Raji (cell line): ENCODE results near the gene TMEM132A.
A peak's percentile ranks its signal among the peaks of the same experiment; 100 is the strongest.

ENCODE experiments used
- POLR2A ChIP-seq: IDR thresholded peaks from 2 replicates; pipeline ENCODE4 v1.6.1; 2011; ENCODE audit warnings: low read depth, low read length, control low read depth; ENCODE audit not compliant: insufficient read depth

The TMEM132A gene

DNA sequence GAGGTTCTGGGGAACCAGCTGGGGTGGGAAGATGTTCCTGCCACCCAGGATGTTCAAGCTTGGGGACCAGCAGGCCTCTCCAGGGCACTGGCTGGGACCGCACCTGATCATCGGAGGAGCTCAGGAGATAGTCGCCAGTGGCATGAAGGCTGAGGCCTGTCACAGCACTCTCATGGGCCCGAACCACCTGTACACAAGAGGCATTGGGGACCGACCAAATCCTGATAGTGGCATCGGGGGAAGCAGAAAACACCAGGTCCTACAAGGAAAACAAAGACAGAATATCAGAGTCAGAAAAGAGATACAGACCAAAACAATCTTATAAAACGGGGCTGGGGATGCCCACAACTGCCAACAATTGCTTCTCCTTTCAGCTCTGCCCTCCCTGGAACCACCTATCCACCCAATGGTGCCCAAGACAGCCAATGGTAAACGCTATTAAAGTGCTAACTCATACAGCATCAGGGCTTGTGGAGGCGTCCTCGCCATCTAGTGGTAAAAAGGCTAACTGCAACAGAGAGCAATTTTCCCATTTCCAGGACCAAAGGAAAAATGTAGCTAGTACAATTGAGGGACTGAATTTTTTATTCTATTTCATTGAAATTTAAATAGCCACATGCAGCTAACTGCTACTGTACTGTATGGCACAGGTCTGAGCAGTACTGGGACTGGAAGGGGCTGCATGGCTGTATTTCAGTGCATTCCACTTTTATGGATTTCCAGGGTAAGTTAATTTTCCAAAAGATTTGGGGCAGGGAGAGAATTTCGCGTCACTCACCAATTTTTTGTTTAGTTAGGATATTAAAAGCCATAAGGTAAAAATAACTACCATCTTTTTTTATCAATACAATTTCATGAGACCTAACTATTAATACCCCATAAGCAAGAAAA lies 25.0 kb upstream of the TMEM132A start:
- TF ChIP-seq POLR2A, result no peak

- no peak for TF ChIP-seq POLR2A
These were observed 24.3 kb upstream of the TMEM132A start for GRCh38 chr11:60899977-60900376.

- TF ChIP-seq POLR2A, result no peak
These were observed 23.4 kb upstream of the TMEM132A start for GRCh38 chr11:60900673-60901404.

- TF ChIP-seq POLR2A, result no peak
These were observed 21.6 kb upstream of the TMEM132A start for GRCh38 chr11:60902625-60903024.

DNA sequence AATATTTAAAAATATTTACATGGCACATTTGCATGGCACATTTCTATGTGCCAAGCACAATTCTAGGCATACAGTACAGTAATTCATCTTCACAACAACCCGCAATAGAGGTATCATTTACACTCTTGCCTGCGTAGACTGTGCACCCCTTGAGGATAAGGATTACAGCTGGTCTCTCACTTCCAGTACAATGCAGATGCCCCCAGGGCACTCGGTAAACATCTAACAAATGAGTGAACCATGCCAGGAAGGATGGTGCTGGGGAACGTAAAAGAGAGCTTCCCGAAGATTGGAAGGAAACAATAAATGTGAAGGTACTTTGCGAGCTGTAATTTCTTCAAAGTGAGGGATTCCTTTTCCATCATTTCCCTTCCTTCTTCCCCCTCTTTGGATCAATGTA lies 19.2 kb upstream of the TMEM132A start:
- TF ChIP-seq POLR2A, result no peak

DNA sequence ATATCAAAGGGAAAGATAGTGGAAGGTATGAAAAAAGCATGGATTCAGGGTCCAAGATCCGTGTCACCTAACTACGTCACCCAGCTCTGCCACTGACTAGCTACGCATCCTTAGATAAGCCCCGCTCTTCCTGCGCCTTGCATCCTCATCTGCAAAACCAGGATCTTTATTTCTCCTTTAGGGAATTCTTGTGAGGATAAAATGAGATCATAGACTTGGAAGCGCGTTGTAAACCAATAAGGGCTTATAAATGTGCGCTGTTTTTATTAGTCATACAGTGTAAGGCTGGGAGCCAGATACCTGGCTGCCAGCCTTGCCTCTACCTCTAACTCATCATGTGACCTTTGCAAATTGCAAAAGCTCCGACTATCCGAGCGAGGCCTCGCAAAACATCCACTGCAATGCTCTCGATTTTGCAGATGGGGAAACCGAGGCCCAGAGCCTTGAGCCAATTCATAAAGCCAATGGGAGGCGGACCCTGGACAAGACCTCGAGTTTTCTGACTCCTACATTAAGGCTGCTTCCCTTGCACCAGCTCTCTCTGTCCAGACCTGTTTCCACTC lies 18.6 kb upstream of the TMEM132A start:
- TF ChIP-seq POLR2A, result no peak

DNA sequence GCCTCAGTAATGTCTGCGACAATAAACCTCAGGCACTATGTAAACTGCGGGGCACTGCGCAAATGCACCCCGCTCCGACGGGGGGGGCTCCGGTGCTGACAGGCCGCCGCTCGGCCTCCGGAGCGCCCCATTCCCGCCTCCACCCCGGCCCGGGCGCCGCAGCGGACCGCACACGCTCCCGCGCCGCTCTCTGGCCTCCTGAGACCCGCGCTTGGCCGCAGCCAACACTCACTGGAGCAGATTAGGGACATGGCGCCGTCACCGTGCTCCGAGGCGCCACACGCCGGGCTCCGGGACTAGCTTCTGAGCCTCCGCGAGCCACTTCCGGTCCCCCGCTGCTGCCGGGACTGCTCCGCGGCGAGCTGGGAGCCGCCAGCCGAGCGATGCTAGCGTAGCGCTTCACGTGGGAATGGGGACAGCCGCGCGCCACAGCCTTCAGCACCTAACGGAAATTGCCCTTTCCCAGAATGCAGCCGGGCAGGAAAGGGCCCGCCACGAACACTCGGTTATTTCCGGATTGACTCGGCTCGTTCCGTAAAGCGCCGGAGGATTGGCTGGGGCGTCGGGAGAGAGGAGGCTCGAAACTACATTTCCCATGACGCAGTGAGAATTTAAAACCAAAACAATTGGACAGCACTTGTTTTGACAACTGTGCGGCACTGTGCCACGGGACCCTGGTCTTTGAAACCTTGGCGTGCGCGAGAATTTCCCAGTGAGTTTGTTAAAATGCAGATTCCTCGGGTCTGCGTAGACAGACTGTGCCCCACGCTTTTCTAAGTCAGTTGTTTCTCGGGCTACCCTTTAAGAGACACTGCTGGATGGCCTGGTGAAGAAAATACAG lies 17.9 kb upstream of the TMEM132A start, which contains the start of gene PRPF19:
PRPF19 (minus strand) TSS at position 454 of the 841 bp plus-strand sequence; CDS start at position 251, 203 bp downstream.
- TF ChIP-seq POLR2A, result peak; percentile 97

DNA sequence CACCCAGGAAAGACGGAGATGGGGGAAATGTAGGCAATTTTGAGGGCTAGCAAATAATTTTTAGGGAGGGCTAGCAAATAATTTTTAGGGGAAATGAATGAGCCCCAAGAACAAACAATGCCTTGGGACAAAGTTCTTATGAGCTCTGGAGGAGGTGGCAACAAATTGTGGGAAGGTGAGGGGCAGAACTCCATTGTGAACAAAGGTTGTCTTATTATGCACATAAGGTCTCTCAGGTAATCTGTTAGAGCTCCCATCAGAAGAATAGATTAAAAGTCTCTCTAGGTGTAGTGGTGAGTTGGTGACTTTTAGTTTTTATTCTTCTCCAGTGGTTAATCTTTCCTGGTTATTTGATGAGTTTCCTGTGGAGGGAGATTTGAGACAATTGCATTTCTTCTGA lies 15.5 kb upstream of the TMEM132A start:
- TF ChIP-seq POLR2A, result no peak

- TF ChIP-seq POLR2A, result no peak
These were observed 14.0 kb upstream of the TMEM132A start for GRCh38 chr11:60910281-60910687.

GRCh38 chr11:60910711-60911380 lies 13.4 kb upstream of the TMEM132A start:
- TF ChIP-seq POLR2A, result no peak

DNA sequence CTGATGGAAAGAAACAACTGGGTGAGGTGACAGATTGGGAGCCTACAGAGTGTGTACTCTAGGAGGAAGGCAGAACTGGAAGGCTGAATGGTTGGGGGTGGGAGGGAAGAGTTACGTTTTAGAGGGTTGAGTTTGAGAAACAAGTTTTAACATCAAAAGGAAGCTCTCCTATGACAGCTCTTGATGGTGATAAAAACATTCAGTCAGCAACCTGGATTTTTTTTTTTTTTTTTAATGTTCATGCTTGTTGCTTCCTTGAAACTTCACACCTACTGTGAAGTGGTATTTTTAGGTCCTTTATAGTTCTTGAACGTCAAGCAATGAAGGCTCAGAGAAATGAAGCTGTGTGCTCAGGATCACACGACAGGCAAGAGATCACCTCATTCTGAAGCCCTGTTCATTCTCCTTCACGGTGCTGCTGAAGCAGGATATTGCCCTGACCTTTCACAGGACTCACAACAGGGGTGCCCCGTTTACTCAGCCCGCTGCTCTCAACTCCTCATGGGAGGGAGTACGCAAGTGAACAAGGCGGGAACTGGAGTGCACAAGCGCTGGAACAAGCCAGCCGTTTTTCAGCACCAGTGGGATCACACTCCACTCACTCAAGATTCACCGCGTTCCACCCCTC lies 11.9 kb upstream of the TMEM132A start:
- no peak for TF ChIP-seq POLR2A

- no peak for TF ChIP-seq POLR2A
These were observed 11.3 kb upstream of the TMEM132A start for GRCh38 chr11:60912851-60913528.

- TF ChIP-seq POLR2A, result peak; percentile 71
These were observed 10.2 kb upstream of the TMEM132A start, which contains the start of gene TMEM109 for GRCh38 chr11:60913793-60914632. TMEM109 (plus strand) TSS chr11:60914158; CDS start chr11:60919694, 5,536 bp downstream.
